CD4-positive, alpha-beta T cell treated with Interleukin-1 beta for 1 hour (primary cell): Measurements from ENCODE around the gene S100B.

Experiments
- DNase-seq, 2 donors: peaks; one replicate each; pipeline ENCODE4 v3.0.0-alpha.2; 2020 to 2022

S100B gene

GRCh38 chr21:46626975-46627501, 22.2 kb upstream of the S100B start:
- no peak for DNase-seq

DNA sequence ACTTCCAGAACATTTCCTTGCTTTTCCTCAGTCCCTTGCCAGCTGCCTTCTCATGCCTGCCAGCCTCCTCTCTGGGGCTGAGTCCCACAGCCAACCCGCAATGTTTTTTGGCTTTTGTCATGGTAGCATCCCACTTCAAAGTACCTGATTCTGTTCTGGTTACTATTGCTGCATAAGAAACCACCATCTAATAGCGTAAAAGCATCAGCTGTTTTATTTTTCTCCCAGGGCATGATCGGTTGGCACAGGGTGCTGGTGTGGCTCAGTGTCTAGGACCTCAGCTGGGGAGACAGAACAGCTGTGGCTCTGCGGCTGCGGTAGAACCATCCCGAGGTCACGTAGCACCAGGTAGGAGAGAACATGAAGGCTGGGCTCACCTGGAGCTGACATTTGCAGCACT, 21.7 kb upstream of the S100B start:
- peak; percentile 52 to 55 for DNase-seq

- no peak for DNase-seq
These were observed 20.9 kb upstream of the S100B start for GRCh38 chr21:46625759-46626158.

DNA sequence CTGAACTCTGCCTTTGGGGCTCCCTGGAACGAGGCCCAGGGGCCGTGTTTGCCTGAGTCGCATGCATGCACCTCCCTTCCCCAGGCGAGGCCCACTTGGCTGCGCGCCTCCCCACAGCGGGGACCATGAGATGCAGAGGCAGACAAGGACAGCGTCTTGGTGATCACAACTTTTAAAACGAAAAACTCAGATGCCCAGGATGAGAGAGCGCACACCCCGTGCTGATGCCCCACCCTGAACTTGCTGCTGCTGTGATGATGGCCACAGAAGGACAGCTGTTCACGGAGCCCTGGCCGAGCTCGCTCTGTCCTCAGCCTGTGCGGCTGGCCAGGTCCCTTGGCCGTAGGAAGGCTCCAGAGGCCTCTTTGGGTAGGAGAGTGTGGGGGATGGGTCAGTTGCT, 19.2 kb upstream of the S100B start:
- no peak for DNase-seq

DNA sequence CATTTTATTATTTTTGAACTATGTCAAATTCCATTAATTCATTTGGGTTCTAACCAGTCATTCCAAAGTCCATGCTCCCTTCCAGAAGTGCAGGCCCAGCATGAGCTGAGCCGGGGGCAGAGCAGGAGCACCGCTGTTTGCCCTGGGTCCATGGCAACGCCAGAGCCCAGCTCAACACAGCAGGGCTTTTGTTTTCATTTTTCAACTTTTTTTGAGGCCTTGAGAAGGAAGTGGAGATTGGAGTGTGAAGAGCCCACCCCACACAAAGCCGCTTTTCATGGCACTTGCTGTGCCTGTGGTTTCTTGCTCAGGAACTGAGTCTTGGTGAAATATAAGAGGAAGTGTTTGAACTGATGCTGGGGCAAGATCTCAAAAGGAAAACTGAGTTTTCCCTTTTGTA, 17.3 kb upstream of the S100B start:
- DNase-seq = peak; percentile 70 to 78

DNA sequence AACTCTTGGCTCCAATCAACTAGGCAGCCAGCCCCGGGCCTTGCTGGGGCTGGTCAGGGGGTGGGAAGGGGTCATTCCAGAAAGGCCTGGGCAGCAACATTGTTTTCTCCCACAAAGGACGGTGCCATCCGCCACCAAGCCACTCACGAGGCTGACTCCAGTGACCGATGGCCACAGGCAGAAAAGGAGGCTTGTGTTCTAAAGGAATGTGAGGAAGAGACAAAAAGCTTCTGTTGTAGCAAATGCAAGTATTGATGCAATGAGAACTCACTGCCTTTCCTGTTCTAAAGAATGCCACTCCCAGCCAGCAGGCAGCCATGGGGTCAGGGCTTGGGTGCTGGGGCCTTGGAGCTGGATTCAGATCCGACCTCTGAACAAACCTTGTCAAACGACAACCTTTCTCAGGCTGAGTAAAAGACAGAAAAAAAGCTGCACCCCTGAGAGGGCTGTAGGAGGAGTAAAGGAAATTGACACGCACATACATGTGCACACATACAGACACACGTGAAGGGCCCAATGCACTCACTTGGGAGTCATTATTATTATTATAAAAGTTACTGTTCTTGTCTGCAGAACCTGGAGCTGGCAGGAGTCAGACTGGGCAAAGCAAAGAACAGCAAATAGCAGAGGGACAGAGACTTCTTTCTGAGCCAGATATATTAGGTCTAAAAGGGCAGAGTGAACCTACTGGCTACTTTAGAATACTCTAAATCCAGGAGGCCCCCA, 16.7 kb upstream of the S100B start:
- peak in 1 of 2 donors; percentile 23 for DNase-seq

GRCh38 chr21:46620846-46621245, 16.0 kb upstream of the S100B start:
- no peak for DNase-seq

GRCh38 chr21:46619846-46620245, 15.0 kb upstream of the S100B start:
- no peak for DNase-seq

DNA sequence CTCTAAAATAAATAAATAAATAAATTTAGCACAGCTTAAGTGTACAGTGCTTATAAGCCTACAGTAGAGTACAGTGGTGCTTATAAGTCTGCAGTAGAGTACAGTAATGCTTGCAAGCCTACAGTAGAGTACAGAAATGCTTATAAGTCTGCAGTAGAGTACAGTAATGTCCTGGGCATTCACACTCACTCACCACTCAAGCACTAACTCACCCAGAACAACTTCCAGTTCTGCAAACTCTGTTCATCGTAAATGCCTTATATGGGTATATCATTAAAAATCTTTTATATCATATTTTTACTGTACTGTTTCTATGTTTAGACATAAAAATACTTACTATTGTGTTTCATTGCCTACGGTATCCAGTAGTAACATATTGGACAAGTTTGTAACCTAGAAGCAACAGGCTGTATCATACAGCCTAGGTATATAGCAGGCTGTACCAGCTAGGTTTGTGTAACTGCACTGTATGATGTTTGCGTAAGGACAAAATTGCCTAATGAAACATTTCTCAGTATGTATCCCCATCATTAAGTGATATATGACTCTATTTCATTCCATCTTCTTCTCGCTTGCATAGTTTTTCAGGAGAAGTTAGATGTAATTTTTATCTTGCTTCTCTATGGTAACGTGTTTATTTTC, 14.0 kb upstream of the S100B start:
- DNase-seq = no peak

DNA sequence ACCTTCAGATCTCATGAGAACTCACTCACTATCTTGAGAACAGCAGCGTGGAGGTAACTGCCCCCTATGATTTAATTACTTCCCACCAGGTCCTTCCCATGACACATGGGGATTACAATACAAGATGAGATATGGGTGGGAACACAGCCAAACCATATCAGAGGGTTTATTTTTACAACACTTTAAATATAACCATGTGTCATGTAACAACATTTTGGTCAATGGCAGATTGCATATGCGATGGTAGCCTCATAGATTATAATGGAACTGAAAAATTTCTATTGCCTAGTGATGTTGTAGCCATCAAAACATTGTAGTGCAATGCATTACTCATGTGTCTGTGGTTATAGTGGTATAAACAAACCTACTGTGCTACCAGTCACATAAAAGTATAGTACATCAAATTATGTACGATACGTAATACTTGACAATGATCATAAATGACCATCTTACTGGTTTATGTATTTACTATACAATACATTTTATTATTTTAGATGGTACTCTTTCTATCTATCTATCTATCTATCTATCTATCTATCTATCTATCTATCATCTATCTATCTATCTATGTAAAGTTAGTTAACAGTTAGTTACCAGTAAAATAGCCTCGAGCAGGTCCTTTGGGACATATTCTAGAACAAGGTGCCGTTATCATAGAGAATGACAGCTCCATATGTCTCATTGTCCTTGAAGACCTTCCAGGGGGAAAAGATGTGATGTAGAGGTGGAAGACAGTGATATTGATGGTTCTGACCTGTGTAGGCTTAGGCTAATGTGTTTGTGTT, 12.6 kb upstream of the S100B start:
- no peak for DNase-seq

- no peak for DNase-seq
These were observed 11.8 kb upstream of the S100B start for GRCh38 chr21:46616656-46617055.

GRCh38 chr21:46616050-46616449, 11.2 kb upstream of the S100B start:
- DNase-seq = no peak

- DNase-seq = no peak
These were observed 8.5 kb upstream of the S100B start for GRCh38 chr21:46613391-46613790.

DNA sequence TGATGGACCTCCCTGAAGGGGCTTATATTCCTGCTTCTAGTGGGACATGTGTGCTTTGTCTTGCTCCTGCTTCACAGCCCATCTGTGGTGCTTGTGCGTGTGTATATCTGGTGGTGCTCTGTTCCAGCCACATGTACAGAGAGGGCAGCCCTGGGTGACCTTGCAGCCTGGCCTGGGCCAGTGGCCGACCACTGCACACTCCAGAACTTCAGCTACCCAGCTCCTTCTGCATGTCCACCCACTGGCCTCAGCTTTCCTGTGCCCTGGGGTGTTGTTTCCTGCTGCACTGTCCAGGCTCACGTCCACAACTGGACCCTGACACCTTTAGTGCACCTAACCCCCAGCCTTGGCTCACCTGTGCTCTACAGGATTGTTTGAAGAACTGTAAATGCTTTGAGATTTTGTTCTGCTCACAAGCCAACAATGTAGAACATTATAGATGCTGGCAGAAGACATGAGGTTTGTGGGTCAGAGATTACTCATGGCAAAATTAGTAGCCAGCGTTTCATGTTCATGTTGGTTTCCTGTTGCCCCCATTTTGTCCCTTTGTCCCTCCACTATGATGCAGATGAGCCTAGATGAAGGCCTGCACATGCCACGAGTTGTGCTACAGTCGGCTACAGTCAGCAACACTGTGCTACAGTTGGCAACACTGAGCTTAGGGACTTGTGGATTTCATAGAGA, 5.3 kb upstream of the S100B start:
- no peak for DNase-seq

GRCh38 chr21:46608672-46609111, 3.8 kb upstream of the S100B start:
- DNase-seq = no peak

- no peak for DNase-seq
These were observed 2.8 kb upstream of the S100B start for GRCh38 chr21:46607636-46608035.

DNA sequence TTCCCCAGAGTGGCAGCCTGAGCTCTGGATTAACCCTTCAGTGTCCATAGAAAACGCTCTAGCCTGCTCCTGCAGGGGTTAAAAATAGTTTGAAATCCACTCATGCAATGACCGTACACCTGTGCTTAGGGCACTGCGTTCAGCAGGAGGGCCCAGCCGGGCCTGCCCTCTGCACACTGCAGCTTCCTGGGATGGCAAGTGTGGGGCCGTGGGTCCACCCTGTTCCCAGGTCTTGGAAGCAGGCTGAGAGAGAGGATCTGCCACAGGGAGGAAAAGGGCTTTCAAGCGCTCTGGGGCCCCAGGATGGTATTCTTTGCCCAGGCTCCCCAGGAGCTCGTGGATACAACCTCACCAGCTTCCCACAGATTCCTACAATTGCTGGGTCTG, 1.5 kb upstream of the S100B start:
- DNase-seq = no peak

- DNase-seq = peak; percentile 52 to 70
These were observed 1.0 kb upstream of the S100B start for GRCh38 chr21:46605767-46606426.

GRCh38 chr21:46604329-46604974, 430 bp downstream of the S100B start:
- DNase-seq = no peak

DNA sequence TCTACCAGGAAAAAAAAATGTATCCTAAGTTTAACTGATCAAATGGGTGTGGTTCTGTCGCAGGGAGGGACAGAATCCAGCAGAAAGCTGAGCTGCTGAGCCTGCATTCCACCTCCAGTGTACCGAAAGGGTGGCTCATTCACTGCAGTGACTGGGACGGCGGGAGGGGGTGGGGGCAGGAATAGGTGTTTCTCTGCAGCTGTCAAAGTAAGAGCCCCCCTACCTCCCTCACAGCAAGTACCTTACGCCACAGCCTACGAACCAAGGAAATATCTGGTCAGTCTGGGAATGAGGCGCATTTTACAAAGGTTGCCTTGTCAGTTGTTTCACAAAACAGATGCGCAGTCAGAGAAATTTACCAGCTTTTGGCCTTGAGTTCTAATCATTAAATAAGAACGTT, 1.7 kb downstream of the S100B start:
- no peak for DNase-seq

DNA sequence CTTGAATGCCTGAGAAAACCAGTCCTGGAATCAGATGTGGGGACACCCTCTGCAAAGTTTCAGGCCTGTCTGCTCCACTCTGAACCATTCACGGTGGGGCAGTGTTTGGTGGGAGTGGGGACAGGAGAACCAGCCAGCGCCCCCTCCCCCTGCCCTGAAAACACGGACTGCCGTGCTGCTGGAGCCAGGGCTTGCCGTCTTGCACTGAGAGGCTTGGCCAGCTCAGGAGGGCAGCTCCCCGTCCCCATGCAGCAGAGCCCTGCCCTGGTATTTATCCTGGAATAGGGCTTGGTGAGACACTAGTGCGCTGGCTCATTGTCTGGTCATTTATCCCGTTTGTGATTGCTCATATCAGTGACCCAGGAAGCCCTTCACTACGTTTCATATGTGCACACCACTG, 3.9 kb downstream of the S100B start:
- no peak for DNase-seq

GRCh38 chr21:46600305-46600704, 4.6 kb downstream of the S100B start:
- DNase-seq = no peak
